Prostate gland (tissue), 2 donors: Measurements from ENCODE around the gene PHKB.

Experiments
- POLR2A ChIP-seq: fragments of 450-650 bp; IDR thresholded peaks from one replicate; pipeline ENCODE4 v1.6.1; 2016; ENCODE audit warnings: antibody characterized with exemption, mild to moderate bottlenecking
- POLR2AphosphoS5 ChIP-seq: sonication (generic); formaldehyde crosslinking; IDR thresholded peaks from one replicate; pipeline ENCODE4 v1.6.1; 2017; ENCODE audit warnings: antibody characterized with exemption
- TF ChIP-seq, protein P1 (sequence below), 4 experiments: fragments of 200-600 bp in 2 of 4; fragments of 450-650 bp in 2 of 4; sonication (generic) in 2 of 4; IDR thresholded peaks; 1 replicate in 3 of 4; 2 replicates in 1 of 4; pipeline ENCODE4 v1.5.1; 2016 to 2019; ENCODE audit warnings: antibody characterized with exemption in 4 of 4, mild to moderate bottlenecking in 2 of 4, moderate library complexity in 2 of 4

DNA sequence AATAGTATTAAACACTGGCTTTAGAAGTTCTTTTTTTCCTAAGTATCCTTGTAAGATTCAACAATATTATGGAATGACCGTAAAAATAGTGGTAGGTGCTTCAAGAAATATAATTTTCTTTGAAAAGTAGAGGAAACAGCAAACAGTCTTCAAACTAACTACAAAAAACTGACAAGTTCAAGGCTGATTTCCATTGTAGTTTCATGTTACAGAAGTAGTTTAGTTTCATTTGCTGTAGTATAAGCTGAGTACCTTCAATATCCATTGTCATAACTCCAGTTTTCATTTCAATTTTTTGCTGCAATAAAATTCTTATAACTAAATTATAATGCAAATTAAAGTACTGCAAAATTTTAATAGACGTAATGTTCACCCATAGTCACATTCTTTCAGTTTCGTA lies 19.3 kb downstream of the PHKB start:
- TF ChIP-seq, protein P1, sequence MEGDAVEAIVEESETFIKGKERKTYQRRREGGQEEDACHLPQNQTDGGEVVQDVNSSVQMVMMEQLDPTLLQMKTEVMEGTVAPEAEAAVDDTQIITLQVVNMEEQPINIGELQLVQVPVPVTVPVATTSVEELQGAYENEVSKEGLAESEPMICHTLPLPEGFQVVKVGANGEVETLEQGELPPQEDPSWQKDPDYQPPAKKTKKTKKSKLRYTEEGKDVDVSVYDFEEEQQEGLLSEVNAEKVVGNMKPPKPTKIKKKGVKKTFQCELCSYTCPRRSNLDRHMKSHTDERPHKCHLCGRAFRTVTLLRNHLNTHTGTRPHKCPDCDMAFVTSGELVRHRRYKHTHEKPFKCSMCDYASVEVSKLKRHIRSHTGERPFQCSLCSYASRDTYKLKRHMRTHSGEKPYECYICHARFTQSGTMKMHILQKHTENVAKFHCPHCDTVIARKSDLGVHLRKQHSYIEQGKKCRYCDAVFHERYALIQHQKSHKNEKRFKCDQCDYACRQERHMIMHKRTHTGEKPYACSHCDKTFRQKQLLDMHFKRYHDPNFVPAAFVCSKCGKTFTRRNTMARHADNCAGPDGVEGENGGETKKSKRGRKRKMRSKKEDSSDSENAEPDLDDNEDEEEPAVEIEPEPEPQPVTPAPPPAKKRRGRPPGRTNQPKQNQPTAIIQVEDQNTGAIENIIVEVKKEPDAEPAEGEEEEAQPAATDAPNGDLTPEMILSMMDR (IDR thresholded peaks at IDR 0.05) = no peak
- TF ChIP-seq POLR2A (no peak), POLR2AphosphoS5 (no peak)
